Trophoblast cell (in vitro differentiated cells and primary cell): ENCODE results near the gene SBF2.

ENCODE experiments used
- DNase-seq, 2 donors: peaks; one replicate each; pipeline ENCODE4 v3.0.0-alpha.2; 2016
- H2AFZ ChIP-seq: 2 replicates; pipeline ENCODE4 v1.6.1; 2013; ENCODE audit warnings: low read length, moderate library complexity, mild to moderate bottlenecking; ENCODE audit not compliant: insufficient read depth, poor library complexity
- H2AK5ac ChIP-seq: 2 replicates; pipeline ENCODE4 v1.6.1; 2013; ENCODE audit warnings: mild to moderate bottlenecking, low read length
- H2BK120ac ChIP-seq: 2 replicates; pipeline ENCODE4 v1.6.1; 2013; ENCODE audit warnings: low read length, mild to moderate bottlenecking, moderate library complexity; ENCODE audit not compliant: insufficient read depth, poor library complexity
- H2BK12ac ChIP-seq: 2 replicates; pipeline ENCODE4 v1.6.1; 2013; ENCODE audit warnings: mild to moderate bottlenecking, low read length, moderate library complexity
- H2BK5ac ChIP-seq: 2 replicates; pipeline ENCODE4 v1.6.1; 2013; ENCODE audit warnings: low read length, low read depth, moderate library complexity, mild to moderate bottlenecking; ENCODE audit not compliant: poor library complexity
- H3K14ac ChIP-seq: 2 replicates; pipeline ENCODE4 v1.6.1; 2013; ENCODE audit warnings: mild to moderate bottlenecking, low read length
- H3K18ac ChIP-seq: 2 replicates; pipeline ENCODE4 v1.6.1; 2013; ENCODE audit warnings: mild to moderate bottlenecking, low read length
- H3K23ac ChIP-seq: 2 replicates; pipeline ENCODE4 v1.6.1; 2013; ENCODE audit warnings: low read length
- H3K27ac ChIP-seq: 2 replicates; pipeline ENCODE4 v1.5.1; 2013; ENCODE audit warnings: low read depth, mild to moderate bottlenecking, inconsistent platforms, low read length, moderate library complexity
- H3K27me3 ChIP-seq: 2 replicates; pipeline ENCODE4 v1.6.1; 2013; ENCODE audit warnings: inconsistent platforms, mild to moderate bottlenecking, low read length, moderate library complexity; ENCODE audit not compliant: insufficient read depth
- H3K36me3 ChIP-seq, 2 experiments: 1 replicate in 1 of 2; 2 replicates in 1 of 2; pipeline ENCODE4 v1.6.1; 2013; ENCODE audit warnings: low read length in 2 of 2, mild to moderate bottlenecking in 2 of 2, moderate library complexity in 1 of 2; ENCODE audit not compliant: insufficient read depth in 2 of 2, control insufficient read depth in 1 of 2
- H3K4ac ChIP-seq: 2 replicates; pipeline ENCODE4 v1.6.1; 2013; ENCODE audit warnings: low read depth, mild to moderate bottlenecking, low read length, moderate library complexity
- H3K4me1 ChIP-seq, 2 experiments: 1 replicate in 1 of 2; 2 replicates in 1 of 2; pipeline ENCODE4 v1.6.1; 2013; ENCODE audit warnings: low read length in 2 of 2, mild to moderate bottlenecking in 2 of 2, moderate library complexity in 1 of 2; ENCODE audit not compliant: insufficient read depth in 2 of 2, control insufficient read depth in 1 of 2
- H3K4me2 ChIP-seq: 2 replicates; pipeline ENCODE4 v1.6.1; 2013; ENCODE audit warnings: inconsistent platforms, mild to moderate bottlenecking, low read length, moderate library complexity
- H3K4me3 ChIP-seq: 2 replicates; pipeline ENCODE4 v1.5.1; 2013; ENCODE audit warnings: mild to moderate bottlenecking, low read depth, low read length, inconsistent platforms
- H3K79me1 ChIP-seq: one replicate; pipeline ENCODE4 v1.6.1; 2013; ENCODE audit warnings: low read length
- H3K79me2 ChIP-seq: 2 replicates; pipeline ENCODE4 v1.6.1; 2013; ENCODE audit warnings: low read length, mild to moderate bottlenecking; ENCODE audit not compliant: control insufficient read depth, insufficient read depth, poor library complexity
- H3K9ac ChIP-seq: 2 replicates; pipeline ENCODE4 v1.6.1; 2013; ENCODE audit warnings: mild to moderate bottlenecking, low read length
- H3K9me3 ChIP-seq: 2 replicates; pipeline ENCODE4 v1.6.1; 2013; ENCODE audit warnings: low read depth, mild to moderate bottlenecking, control low read depth, inconsistent platforms, low read length; ENCODE audit not compliant: insufficient read depth
- H4K12ac ChIP-seq: 2 replicates; pipeline ENCODE4 v1.6.1; 2013; ENCODE audit warnings: low read depth, mild to moderate bottlenecking, low read length, moderate library complexity
- H4K8ac ChIP-seq: 2 replicates; pipeline ENCODE4 v1.6.1; 2013; ENCODE audit warnings: low read depth, mild to moderate bottlenecking, low read length, moderate library complexity
- H4K91ac ChIP-seq: one replicate; pipeline ENCODE4 v1.6.1; 2013; ENCODE audit warnings: low read depth, mild to moderate bottlenecking, low read length, moderate library complexity
- WGBS: extraction: QIAGEN DNeasy Blood & Tissue Kit; methylation state at CpG from one replicate; pipeline ENCODE4 v1.1.7; 2013; ENCODE audit warnings: missing lambda C conversion rate; ENCODE audit not compliant: insufficient read length, insufficient coverage; ENCODE audit errors: extremely low coverage; 5-methylcytosine and 5-hydroxymethylcytosine counted together

SBF2 gene

DNA sequence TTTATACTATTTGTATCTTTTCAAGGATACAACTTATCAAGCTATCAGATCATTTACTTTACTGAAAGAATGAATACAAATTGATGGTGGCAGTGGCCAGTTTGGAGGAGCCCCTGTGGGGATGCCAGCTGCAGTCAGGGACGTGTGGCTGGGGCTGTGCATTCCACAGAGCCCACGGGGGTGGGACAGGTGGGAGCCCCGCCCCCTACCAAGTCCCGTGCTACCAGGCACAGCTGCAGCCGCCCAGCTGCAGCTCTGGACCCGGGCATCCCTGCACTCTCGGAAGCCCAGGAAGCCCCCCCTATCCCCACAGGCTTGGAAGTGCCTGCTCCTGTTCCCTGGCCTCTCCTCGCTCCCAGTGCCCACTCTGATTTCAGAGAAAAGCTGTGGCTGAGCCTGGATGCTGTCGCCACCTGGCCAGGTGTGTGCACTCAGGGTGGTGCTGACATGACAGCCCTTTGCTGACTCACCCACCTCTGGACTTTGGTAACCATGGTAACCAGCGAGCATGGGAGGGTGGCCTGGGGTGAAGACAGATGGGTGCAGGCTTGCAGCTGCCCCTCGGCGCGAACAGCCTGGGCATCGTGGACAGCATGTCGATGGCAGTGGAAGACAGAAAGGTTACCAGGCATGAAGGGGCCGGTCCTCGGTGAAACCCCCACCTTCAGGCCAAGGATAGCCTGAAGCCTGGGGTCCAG, 138.1 kb downstream of the SBF2 start:
- Histone ChIP-seq H3K14ac (no peak overlapping the region), H3K79me2 (no peaks in the 10 kb centered on the region), H3K9me3 (peaks cover 3% of the 10 kb centered on the region), H4K91ac (no peak overlapping the region), H3K4me2 (no peak overlapping the region), H3K36me3 (no peaks in the 10 kb centered on the region), H3K27me3 (no peaks in the 10 kb centered on the region), H4K12ac (no peak overlapping the region), H2BK12ac (no peak overlapping the region), H4K8ac (no peak overlapping the region), H3K18ac (no peak overlapping the region), H2AFZ (no peak overlapping the region), H2BK5ac (no peak overlapping the region), H3K79me1 (no peaks in the 10 kb centered on the region), H3K4ac (no peak overlapping the region), H3K27ac (no peak overlapping the region), H3K4me1 (peaks cover 3 to 4% of the 10 kb centered on the region in 2 experiments), H3K9ac (no peak overlapping the region), H3K4me3 (peak overlapping the region; percentile 8), H3K23ac (peak overlapping the region; percentile 22), H2BK120ac (no peak overlapping the region), H2AK5ac (no peak overlapping the region)
- WGBS, result no CpG with 5 or more reads among the region's 17 CpGs
- DNase-seq, result peak; percentile 21 to 66

DNA sequence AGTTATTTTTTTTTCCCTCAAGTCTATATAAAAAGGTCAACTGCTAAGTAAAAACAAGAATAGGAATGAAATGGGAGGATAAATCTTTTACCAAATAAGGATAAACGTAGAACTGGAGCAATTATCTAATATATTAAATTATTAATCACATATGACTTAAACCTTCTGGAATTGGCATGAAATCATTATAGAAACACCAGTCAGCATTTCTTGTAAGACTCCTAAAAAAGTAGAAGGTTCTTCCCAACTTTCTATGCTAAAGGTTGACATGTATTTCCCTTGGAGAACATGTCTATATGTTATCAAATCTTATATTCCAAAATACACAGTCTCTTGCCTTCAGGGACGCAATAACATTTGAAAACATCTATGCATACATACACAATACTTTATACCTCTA, 143.2 kb downstream of the SBF2 start:
- no peak overlapping the region for H3K18ac ChIP-seq
- no peak overlapping the region for H2AFZ ChIP-seq
- H3K4me1 ChIP-seq, result no peaks in the 10 kb centered on the region
- H4K91ac ChIP-seq, result no peak overlapping the region
- H2AK5ac ChIP-seq, result no peak overlapping the region
- no CpG with 5 or more reads among the region's 2 CpGs for WGBS
- no peaks in the 10 kb centered on the region for H3K79me2 ChIP-seq
- H3K27me3 ChIP-seq, result no peaks in the 10 kb centered on the region
- H3K9ac ChIP-seq, result no peak overlapping the region
- H3K23ac ChIP-seq, result no peak overlapping the region
- H3K4me2 ChIP-seq, result no peak overlapping the region
- no peak overlapping the region for H3K27ac ChIP-seq
- H3K9me3 ChIP-seq, result no peaks in the 10 kb centered on the region
- no peak overlapping the region for H2BK120ac ChIP-seq
- no peak overlapping the region for H3K4me3 ChIP-seq
- H2BK12ac ChIP-seq, result no peak overlapping the region
- no peak overlapping the region for H3K4ac ChIP-seq
- DNase-seq, result no peak
- H4K8ac ChIP-seq, result no peak overlapping the region
- H2BK5ac ChIP-seq, result no peak overlapping the region
- no peaks in the 10 kb centered on the region for H3K79me1 ChIP-seq
- H3K36me3 ChIP-seq, result no peaks in the 10 kb centered on the region
- no peak overlapping the region for H3K14ac ChIP-seq
- H4K12ac ChIP-seq, result no peak overlapping the region

DNA sequence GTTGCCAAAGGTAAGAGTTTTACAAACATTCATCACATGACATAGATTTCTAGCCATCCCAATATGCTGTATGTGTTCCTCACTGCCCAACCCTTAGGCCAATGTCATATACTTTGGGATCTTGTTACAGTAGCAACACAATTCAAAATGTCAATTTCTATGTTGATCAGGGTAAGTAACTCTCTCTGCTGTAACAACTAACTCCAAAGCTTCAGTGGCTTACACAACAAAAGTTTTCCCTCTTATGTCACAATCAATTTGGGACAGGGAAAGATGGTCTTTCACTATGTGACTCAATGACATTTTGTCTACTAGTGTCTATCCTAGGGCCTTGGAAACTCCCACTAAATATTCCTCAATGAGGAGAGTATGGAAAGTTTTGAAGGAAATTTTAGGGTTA, 144.5 kb downstream of the SBF2 start:
- no peaks in the 10 kb centered on the region for H3K27me3 ChIP-seq
- H4K12ac ChIP-seq, result no peak overlapping the region
- H4K8ac ChIP-seq, result no peak overlapping the region
- H2AK5ac ChIP-seq, result no peak overlapping the region
- no peak overlapping the region for H3K18ac ChIP-seq
- no peak overlapping the region for H2AFZ ChIP-seq
- H3K27ac ChIP-seq, result no peak overlapping the region
- no peak overlapping the region for H3K23ac ChIP-seq
- no peaks in the 10 kb centered on the region for H3K79me2 ChIP-seq
- no peak overlapping the region for H2BK5ac ChIP-seq
- H2BK120ac ChIP-seq, result no peak overlapping the region
- no peak overlapping the region for H3K4me3 ChIP-seq
- H3K9me3 ChIP-seq, result no peaks in the 10 kb centered on the region
- H3K14ac ChIP-seq, result no peak overlapping the region
- H3K79me1 ChIP-seq, result no peaks in the 10 kb centered on the region
- H4K91ac ChIP-seq, result no peak overlapping the region
- no peaks in the 10 kb centered on the region for H3K4me1 ChIP-seq
- no peaks in the 10 kb centered on the region for H3K36me3 ChIP-seq
- no peak for DNase-seq
- H3K4ac ChIP-seq, result no peak overlapping the region
- no peak overlapping the region for H3K4me2 ChIP-seq
- no peak overlapping the region for H2BK12ac ChIP-seq
- no peak overlapping the region for H3K9ac ChIP-seq

DNA sequence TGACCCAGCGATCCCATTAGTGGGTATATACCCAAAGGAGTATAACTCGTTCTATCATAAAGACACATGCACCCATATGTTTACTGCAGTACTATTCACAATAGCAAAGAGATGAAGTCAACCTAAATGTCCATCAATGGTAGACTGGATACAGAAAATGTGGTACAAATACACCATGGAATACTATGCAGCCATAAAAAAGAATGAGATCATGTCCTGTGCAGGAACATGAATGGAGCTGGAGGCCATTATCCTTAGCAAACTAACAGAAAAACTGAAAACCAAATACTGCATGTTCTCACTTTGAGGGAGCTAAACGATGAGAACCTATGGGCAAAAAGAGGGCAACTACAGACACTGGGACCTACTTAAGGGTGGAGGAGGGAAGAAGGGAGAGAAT, 146.8 kb downstream of the SBF2 start:
- Histone ChIP-seq H3K79me2 (no peaks in the 10 kb centered on the region), H3K36me3 (no peaks in the 10 kb centered on the region), H3K9ac (no peak overlapping the region), H3K79me1 (no peaks in the 10 kb centered on the region), H3K23ac (no peak overlapping the region), H4K91ac (no peak overlapping the region), H3K27ac (no peak overlapping the region), H3K4ac (no peak overlapping the region), H2AFZ (no peak overlapping the region), H2BK12ac (no peak overlapping the region), H3K4me2 (no peak overlapping the region), H2AK5ac (no peak overlapping the region), H4K12ac (no peak overlapping the region), H3K4me3 (no peak overlapping the region), H3K9me3 (no peaks in the 10 kb centered on the region), H2BK5ac (no peak overlapping the region), H2BK120ac (no peak overlapping the region), H4K8ac (no peak overlapping the region), H3K18ac (no peak overlapping the region), H3K27me3 (no peaks in the 10 kb centered on the region), H3K14ac (no peak overlapping the region), H3K4me1 (no peaks in the 10 kb centered on the region)
- no peak for DNase-seq
- no CpG with 5 or more reads among the region's 3 CpGs for WGBS
